AG20443 (cell line): Measurements from ENCODE around the gene AKAP13.
A peak's percentile ranks its signal among the peaks of the same experiment; 100 is the strongest.

ENCODE experiments used
- DNase-seq: peaks from one replicate; pipeline ENCODE4 v3.0.0; 2012; ENCODE audit warnings: low spot score, mixed read lengths

Gene AKAP13

GRCh38 chr15:85770096-85771041 lies 390.0 kb downstream of the AKAP13 start:
- no peak for DNase-seq

GRCh38 chr15:85771271-85771670 lies 390.9 kb downstream of the AKAP13 start:
- DNase-seq, result no peak

GRCh38 chr15:85771781-85772445 lies 391.5 kb downstream of the AKAP13 start:
- peak; percentile 81 for DNase-seq

- no peak for DNase-seq
These were observed 392.3 kb downstream of the AKAP13 start for GRCh38 chr15:85772668-85773067.

GRCh38 chr15:85773249-85773648 lies 392.8 kb downstream of the AKAP13 start:
- DNase-seq, result no peak

GRCh38 chr15:85773970-85774369 lies 393.6 kb downstream of the AKAP13 start:
- DNase-seq, result no peak

- no peak for DNase-seq
These were observed 397.1 kb downstream of the AKAP13 start for GRCh38 chr15:85777250-85778106.

- no peak for DNase-seq
These were observed 397.8 kb downstream of the AKAP13 start for GRCh38 chr15:85778107-85778776.

- DNase-seq, result no peak
These were observed 398.8 kb downstream of the AKAP13 start for GRCh38 chr15:85779249-85779648.

GRCh38 chr15:85780225-85780985 lies 400.0 kb downstream of the AKAP13 start:
- DNase-seq, result no peak

- no peak for DNase-seq
These were observed 400.7 kb downstream of the AKAP13 start for GRCh38 chr15:85781099-85781498.

- DNase-seq, result no peak
These were observed 401.7 kb downstream of the AKAP13 start for GRCh38 chr15:85782064-85782463.

- peak; percentile 71 for DNase-seq
These were observed 405.7 kb downstream of the AKAP13 start for GRCh38 chr15:85785887-85786780.

GRCh38 chr15:85786781-85787114 lies 406.3 kb downstream of the AKAP13 start:
- no peak for DNase-seq

GRCh38 chr15:85788771-85789495 lies 408.5 kb downstream of the AKAP13 start:
- no peak for DNase-seq

GRCh38 chr15:85789496-85789875 lies 409.1 kb downstream of the AKAP13 start:
- no peak for DNase-seq

- DNase-seq, result no peak
These were observed 411.8 kb downstream of the AKAP13 start for GRCh38 chr15:85792102-85792731.

GRCh38 chr15:85792912-85793590 lies 412.6 kb downstream of the AKAP13 start:
- no peak for DNase-seq
